Glomerular endothelial cell (primary cell): Measurements from ENCODE around the gene MICAL2. TPM values are rescaled to one million over a fixed set of nuclear protein-coding genes. Genes with fewer than 3 reads are reported as not detected.
"Not testable (repeated sequence)": the region's sequence is repeated elsewhere in the genome, so short reads cannot be mapped to it uniquely, and the experiment has no call there.

Experiments used
- DNase-seq: peaks from one replicate; pipeline ENCODE4 v3.0.0-alpha.2; 2011; ENCODE audit warnings: low read depth, low spot score; ENCODE audit errors: extremely low read depth
- total RNA-seq: library from RNA; depleted of rRNA; stranded (reverse); fragments of >200 nt; gene quantifications from 2 replicates; pipeline ENCODE4 v1.2.3, GENCODE V29; 2015

MICAL2 gene
- total RNA-seq, 1 donor from 2014 or later: 252 TPM

DNA sequence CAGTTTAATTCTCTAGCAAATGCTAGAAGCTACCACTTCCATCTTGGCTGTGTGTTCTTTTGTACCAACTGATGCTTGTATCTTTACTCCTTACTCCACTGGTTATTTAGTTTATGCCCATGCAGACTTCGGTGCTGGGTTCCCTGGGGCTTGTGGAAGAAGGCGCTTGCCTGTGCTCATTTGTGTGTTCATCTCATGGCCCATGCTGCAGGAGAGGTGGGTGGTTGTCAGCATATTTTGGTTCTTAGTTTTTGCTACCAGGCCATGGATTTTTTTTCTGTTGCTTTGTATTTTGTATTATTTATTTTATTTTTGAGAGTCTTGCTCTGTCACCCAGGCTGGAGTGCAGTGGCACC, 22.4 kb downstream of the MICAL2 start:
- no peak for DNase-seq

GRCh38 chr11:12133547-12134235, 23.3 kb downstream of the MICAL2 start:
- DNase-seq: no peak

GRCh38 chr11:12134236-12134585, 23.8 kb downstream of the MICAL2 start:
- DNase-seq: no peak

GRCh38 chr11:12135185-12135584, 24.8 kb downstream of the MICAL2 start:
- no peak for DNase-seq

- no peak for DNase-seq
Measured at GRCh38 chr11:12137005-12137690, 26.8 kb downstream of the MICAL2 start.

- no peak for DNase-seq
Measured at GRCh38 chr11:12137938-12138731, 27.7 kb downstream of the MICAL2 start.

DNA sequence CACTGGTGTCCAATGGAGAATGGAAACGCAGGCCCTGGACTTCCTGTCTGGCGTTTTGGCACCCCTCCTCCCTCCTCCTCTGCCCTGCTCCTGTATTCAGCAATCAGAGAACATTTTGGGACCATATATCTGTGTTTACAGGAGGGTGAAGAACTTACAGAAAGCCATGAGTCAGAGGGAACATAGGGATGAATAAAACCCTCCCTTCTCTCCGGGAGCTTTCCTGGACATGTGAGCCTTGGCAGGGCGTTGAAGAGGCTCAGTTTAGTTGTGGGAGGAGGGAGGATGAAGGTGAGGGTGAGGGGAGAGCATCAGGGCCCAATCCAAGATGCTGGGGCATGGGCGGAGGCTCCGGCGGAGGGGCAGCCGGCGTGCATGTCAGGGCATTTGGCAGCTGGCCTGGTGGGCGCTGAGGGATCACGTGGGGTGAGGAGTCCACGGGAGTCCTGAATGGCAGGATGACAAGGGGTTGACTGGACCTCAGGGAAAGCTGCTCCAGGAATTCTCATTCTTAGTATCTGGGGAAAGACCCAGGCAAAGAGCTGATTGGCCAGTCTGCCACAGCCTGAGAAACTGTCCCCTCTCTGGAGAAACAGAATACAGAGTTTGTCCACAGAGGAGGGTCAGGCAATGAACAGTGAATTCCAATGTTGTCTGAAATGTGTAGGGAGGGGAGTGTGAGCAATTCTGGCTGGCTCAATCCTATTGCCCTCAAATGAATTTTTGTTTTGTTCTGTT, 28.9 kb downstream of the MICAL2 start:
- DNase-seq: no peak

- DNase-seq: no peak
Measured at GRCh38 chr11:12140186-12140793, 29.9 kb downstream of the MICAL2 start.

GRCh38 chr11:12141283-12141682, 30.9 kb downstream of the MICAL2 start:
- no peak for DNase-seq

DNA sequence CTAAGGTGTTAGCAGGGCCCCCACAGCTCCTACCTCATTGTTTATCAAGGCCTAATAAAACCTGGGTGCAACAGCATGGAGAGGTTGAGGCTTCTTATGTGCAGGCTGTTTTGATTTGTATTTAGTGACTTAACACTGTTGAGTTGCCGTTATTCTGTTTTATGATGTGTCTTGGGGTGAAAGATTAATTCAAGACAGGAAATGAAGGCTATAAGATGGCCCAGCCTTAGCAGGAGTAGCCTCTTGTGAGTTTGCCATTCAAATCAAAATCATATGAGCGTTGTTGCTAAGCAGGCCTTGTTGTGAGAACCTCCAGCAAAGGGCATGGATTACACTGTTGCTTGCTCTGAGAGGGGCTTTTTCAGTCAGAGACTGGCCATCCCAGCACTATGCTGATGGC, 31.8 kb downstream of the MICAL2 start:
- no peak for DNase-seq

DNA sequence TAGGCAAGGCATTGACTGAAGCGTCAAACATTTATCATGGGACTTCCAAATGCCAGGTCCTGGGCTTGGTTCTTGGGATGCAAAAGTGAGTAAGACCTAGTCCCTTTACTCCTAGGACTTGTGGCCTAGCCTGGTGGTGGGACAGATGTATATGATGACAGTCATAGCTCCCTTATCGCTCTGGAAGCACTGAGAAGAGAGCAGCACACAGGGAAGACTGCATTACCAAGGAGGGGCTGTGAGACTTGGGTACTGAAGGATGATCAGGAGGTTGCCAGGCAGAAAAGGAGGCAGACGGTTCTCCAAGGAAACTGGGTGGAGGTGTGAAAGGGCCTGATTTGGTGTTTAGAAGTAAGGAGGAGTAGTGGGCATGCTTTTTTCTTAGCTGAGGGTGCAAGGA, 32.5 kb downstream of the MICAL2 start:
- no peak for DNase-seq

DNA sequence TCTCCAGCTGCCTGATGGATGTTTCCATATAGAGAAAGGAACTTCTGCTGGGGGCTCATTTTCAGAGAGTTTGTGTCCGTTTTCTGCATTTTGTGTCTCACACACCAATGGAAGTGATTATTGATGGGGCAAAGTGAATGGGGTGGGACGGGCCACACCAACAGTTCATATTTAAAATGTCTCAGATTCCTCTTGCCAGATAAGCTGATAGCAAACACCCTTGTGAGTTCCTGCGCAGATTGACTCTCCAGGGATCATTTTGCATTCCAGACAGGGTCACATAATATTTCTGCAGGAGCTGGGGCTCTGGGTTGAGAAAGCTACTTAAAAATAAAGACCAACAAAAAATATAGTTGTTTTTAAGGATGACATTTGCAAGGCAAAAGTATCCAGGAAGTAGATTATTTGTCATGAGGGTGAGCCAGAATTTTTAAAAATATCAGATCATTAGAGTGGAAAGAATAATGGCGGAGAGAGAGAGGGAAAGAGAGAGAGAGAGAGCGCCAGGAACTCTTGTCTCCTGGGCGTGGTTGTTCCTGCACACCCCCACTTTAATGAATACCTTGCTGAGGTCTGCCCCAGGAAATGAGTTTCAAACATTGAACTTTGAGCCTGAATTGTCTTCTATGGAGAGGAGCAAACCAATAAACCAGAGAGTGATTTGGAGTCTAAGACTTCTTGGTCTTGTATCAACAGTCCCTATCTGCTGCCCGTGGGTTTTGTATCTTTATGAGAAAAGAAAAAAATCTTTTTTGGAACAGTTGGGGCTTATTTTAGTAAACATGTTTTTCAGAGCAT, 33.3 kb downstream of the MICAL2 start:
- DNase-seq: no peak

DNA sequence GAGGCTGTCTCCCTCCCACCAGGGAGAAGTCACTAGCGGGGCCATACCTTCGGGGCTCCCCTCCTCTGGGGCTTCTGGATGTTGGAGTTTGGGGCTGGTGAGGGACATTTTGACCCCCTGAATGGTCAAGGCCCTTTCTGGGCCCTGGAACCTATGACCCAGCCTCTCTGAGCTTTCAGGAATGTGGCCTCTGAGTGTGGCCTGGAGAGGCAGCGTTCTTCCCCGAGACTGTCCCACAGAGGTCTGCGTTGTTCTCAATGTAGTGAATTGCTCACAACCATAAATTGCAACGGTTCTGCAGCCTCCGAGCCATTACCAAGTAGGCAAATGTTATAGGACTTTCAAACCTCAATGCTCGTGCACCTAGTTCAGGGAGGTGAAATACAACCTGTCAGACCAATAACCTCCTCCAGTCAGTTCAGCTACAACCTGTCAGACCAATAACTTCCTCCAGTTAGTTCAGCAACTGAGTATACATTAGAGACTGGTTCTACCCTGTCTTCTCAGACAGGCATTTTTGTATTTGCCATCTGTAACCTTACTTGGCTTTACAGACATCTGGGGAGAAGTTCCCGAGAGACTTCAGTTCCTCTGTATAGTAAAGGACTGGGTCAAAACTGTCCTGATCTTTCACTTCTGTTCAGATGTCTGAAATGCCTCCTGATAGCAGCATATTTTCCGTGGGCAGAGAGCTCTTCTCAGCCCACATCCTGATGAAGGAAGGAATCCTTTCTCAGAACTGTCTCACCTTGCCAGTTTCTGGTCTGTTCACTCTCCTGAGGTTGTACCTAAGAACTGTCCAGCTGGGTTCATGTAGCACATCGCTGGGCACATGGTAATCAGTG, 34.2 kb downstream of the MICAL2 start:
- no peak for DNase-seq

DNA sequence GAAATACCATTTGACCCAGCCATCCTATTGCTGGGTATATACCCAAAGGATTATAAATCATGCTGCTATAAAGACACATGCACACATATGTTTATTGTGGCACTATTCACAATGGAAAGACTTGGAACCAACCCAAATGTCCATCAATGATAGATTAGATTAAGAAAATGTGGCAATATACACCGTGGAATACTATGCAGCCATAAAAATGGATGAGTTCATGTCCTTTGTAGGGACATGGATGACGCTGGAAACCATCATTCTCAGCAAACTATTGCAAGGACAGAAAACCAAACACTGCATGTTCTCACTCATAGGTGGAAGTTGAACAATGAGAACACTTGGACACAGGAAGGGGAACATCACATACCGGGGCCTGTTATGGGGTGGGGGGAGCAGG, 36.3 kb downstream of the MICAL2 start:
- DNase-seq: not testable (repeated sequence)

GRCh38 chr11:12147827-12148226, 37.4 kb downstream of the MICAL2 start:
- DNase-seq: no peak

DNA sequence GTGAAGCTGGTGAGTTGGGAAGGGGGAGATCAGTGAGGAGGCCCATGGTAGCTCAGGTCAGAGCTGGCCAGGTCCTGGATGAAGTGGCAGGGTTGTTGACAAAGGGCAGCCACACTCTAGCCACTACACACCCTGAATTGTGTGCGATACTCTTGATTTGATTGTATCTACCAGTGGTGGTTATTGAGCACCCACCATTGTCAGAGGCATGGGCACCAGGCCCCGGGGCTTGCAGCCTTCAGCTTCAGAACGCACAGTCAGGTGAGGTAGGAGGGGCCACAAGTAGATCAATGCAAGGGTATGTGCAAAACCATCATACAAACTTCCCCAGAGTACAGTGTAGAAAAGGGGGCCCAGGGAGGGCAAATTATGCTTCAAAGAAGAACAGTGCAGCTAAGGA, 38.1 kb downstream of the MICAL2 start:
- DNase-seq: no peak

GRCh38 chr11:12148882-12149281, 38.5 kb downstream of the MICAL2 start:
- no peak for DNase-seq

GRCh38 chr11:12149672-12150225, 39.4 kb downstream of the MICAL2 start:
- no peak for DNase-seq
